ENCODE results near the gene TRIM36.
A peak's percentile ranks its signal among the peaks of the same experiment; 100 is the strongest.

The TRIM36 gene, protein sequence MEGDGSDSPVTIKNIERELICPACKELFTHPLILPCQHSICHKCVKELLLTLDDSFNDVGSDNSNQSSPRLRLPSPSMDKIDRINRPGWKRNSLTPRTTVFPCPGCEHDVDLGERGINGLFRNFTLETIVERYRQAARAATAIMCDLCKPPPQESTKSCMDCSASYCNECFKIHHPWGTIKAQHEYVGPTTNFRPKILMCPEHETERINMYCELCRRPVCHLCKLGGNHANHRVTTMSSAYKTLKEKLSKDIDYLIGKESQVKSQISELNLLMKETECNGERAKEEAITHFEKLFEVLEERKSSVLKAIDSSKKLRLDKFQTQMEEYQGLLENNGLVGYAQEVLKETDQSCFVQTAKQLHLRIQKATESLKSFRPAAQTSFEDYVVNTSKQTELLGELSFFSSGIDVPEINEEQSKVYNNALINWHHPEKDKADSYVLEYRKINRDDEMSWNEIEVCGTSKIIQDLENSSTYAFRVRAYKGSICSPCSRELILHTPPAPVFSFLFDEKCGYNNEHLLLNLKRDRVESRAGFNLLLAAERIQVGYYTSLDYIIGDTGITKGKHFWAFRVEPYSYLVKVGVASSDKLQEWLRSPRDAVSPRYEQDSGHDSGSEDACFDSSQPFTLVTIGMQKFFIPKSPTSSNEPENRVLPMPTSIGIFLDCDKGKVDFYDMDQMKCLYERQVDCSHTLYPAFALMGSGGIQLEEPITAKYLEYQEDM

DNA sequence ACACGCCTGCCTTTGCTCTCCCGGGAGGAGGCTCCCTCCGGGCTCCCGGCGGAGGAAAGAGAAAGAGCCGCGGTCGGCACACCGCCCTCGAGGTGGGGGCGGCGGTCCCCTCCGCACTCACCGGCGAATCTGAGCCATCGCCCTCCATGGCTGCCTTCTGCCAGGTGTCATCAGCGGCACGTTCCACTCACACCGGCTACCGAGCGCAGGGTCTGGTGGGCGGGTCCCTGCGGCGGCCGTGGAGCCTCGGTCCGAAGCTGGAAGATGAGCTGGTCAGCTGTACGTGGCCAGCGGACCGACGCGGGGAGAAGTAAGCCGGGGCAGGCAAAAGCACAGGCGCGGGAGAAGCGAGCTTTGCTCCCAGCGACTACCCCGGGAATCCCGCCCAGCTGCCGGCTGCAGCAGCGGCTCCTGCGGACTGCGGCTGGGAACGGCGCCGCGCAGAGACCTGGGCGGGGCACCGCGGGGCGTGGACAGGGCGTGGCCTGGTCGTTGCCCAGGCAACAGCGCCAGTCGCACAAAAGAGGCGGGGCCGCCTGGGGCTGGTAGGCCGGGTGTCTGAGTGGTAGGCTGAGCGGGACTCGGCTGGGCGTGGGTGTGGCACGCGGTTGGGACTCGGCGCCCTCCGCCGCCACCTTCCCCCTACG is at the start of gene TRIM36:
TSS of gene TRIM36 (minus strand) at position 422 of the 647 bp plus-strand sequence. CDS start at position 148, 274 bp downstream.
- DNase-seq, result peak; percentile 86

DNA sequence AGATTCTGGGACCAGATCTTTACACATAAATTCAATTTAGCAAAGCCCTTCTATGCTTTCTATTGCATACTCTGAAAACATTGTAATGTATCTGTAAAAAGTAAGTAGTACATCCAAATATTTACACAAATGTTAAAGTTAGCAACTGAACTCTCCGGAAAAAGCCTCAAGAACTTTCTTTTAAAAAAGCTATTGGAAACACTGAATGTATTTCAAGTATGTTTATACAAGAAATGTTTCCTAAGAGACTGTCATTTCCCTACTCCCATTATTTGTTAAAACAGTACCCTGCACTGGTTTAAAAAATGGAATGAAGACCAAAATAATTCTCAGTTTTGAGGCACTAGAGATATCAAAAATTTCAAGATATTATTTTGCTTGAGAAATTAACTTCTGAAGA is 44.8 kb upstream of the TRIM36 start:
- DNase-seq, result no peak

DNA sequence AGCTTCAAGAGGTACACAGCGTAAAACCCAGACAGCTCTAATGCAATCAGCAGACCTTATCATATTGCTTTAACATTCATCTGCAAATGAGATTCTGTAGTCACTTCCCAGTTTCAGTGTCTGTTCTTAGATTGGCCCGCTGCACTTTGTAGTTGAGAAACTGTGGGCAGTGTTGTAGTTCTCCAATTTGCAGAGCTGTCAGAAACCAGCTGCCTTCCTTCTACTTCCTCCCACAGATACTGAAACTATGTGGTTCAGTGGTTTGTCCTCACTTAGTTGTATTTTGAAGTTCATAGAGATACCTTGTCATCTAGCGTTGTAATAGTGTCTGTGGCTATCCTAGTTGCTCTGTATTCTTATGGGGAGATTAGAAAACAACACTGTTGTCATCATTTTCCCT is 39.6 kb upstream of the TRIM36 start:
- DNase-seq, result no peak

DNA sequence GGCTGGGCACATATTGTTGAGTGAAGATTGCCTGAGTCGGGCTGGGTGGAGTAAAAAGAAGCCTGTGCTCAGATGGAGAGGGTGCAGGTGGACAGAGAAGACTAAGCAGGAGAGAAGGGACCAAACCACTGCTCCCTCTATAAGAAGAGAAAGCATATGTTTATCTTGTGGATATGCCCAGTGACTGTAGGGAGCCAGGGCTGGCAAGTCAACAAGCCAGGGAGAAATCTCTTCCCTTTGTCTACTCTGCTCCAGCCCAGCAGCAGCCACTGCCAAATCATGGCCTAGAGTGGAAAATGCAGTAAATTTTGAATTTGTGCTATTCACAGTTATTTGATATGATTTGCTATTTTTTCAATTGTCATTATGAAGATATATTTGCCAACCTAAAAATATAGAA is 33.2 kb upstream of the TRIM36 start:
- no peak for DNase-seq

DNA sequence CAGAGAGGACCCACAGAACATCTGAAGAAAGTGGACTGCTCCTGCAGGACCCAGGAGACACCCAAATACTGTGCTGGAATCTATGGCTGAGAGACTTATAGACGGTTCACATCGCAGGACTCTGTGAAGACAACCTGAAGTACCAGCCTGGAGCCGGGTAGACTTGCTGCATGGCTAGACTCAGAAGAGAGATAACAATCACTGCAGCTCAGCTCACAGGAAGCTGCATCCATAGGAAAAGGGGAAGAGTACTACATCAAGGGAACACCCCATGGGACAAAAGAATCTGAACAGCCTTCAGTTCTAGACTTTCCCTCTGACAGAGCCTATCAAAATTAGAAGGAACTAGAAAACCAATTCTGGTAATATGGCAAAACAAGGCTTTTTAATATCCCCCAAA is 26.5 kb upstream of the TRIM36 start:
- DNase-seq, result no peak

DNA sequence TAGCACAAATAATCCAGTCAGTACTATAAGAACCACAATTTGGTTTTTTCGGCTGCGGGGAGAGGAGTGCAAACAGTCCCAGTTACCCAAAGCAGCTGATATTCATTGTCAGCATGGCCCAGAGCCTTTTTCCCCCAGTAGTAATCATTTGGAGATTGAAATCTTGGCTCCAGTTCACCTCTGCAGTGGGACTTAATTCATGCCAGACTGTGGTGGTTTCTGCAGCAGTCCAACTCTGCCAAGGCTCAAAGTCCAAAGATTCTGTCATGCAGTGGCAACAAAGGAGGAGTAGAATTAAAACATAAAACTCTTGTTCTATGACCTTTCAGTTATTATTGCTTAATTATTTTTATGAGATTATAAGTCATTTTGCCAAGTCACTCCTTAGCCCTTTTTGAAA is 25.0 kb upstream of the TRIM36 start:
- DNase-seq, result no peak

DNA sequence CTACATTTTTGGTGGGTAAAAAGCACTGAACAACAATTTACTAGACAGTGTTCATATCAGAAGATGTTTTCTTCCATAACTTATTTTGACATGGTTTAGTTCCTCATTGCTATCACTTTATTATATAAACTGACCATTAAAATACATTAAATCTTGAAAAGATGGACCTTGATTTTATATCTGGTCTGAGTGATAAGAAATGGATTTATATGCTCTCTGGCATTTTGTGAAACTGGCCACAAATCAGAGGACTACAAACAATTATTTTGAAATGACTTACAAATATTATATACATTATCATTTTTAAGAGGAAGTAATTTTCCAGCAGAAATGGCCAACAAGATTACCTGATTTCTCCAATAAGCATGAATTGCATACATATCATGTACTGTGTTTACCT is 23.6 kb upstream of the TRIM36 start:
- no peak for DNase-seq

DNA sequence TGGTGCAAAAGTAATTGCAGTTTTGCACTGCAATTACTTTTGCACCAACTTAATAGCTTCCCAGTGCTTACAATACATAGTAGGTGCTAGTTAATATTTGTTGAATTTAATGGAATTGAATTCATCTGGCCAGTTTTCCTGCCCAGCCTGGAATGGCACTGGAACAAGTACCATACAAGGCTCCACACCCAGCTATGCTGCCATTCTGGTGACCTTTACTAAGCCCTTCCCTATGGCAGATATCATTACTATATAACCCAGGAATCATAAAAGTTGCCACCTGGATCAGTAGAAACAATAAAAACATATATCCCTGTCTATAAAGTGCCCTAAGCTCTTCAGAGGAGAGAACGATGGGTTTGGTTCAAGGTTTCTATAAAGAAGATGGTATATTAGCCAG is 22.4 kb upstream of the TRIM36 start:
- no peak for DNase-seq

DNA sequence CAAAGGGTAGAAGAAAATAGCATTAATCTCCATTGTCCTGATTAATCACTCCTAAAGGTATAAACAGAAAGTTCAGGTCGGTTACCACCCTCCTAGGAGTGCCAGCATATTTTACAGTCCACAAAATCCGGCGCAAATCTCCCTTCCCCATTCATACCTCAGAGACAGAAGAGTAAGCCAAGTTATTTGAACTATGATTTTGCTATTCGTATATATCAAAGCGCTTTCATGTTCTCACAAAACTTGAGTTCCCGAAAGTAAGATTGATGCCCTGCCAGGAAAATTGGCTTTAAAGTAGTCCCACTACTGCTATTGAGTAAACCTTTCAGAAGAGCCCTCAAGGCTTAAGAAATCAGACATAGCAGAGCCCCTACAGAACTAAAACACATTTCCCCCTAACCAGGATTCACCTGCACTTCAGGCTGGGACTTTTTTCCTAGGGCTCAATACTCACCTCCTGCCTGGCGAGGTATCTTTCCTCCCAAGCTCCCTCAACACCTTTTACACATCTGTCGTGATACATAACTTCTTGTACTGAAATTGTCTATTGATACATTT is 21.8 kb upstream of the TRIM36 start:
- DNase-seq, result no peak

DNA sequence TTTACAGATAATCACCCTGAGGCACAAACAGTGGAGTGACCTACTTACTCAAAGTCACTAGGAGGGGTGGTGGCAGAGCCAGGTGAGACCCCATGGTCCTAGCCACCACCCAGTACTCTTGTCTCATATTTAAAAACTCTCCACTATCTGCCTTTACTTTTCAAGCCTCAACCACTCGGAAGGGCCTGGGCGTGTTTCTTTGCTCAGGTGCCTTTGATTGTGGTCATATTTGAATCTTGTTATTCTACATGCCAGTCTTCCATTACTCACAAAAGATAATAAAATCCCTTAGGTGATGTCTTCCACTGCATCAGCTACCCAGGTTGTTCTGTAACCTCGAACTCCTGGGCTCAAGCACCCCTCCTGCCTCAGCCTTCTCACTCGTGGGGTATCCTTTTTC is 20.7 kb upstream of the TRIM36 start:
- no peak for DNase-seq

DNA sequence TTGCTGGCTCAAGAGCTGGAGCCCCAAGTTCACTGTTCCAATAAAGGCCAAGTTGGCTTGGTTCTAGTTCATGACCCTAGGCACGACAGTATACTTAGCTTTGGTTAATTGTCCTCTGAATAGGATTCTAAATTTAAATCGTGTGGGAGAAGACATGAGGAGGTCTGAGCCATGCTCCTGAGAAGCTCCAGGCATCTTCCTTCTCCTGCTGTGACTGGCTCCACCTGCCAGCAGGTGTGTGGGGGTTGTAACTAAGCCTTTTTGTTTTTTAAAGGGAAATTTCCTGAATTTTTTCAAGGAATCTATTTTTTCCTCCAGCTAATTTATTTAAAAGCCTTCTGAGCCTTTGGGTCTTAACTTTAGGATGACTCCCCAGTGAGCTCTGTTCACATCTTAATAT is 20.2 kb upstream of the TRIM36 start:
- no peak for DNase-seq

DNA sequence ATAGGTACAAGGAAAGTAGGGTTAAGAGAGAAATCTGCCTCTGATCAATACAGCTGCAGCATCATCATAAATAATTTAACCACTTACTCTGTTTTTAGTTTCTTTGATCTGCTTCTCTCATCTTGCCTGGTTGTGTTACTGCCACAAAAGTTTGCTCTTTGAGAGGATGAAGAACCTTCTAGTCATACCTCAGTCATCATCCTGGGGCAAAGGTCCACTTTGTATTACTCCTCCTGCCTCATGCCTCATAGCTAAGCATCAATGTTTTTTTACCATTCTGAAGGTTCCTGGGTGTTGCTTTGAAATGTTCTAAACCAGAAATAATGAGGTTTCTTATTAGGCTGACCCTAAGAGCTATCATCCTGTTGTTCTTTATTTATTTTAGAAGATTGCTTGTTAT is 17.1 kb upstream of the TRIM36 start:
- DNase-seq, result no peak

DNA sequence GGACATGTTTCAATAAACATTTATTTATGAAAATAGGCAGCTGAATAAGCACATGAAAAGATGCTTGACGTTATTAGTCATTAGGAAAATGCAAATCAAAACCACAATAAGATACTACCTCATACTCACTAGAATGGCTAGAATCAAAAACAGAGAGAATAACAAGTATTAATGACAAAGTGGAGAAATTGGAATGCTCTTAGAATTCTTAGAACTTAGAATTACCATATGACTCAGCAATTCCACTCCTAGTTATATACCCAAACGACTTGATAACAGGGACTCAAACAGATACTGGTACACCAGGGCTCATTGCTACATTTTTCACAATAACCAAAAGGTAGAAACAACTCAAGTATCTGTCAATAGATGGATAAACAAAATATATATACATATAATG is 15.1 kb upstream of the TRIM36 start:
- DNase-seq, result no peak

DNA sequence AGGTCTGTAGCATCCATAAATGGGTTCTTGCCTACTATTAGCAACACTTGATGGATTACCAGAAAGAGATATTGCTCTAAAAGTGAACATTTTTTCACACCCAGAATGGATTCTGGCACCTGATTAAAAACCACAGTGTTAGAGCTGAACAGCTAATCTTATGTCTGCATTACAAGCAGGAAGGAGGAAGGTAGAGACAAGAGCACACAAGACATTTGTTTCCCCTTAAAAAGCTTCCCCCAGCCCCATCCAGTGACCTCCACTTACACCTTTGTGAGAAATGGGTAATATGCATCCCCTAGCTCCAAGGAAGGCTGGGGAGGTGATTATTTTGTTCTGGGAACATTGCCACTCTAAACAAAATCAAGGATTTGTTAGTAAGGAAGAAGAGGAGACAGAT is 12.0 kb upstream of the TRIM36 start:
- no peak for DNase-seq

DNA sequence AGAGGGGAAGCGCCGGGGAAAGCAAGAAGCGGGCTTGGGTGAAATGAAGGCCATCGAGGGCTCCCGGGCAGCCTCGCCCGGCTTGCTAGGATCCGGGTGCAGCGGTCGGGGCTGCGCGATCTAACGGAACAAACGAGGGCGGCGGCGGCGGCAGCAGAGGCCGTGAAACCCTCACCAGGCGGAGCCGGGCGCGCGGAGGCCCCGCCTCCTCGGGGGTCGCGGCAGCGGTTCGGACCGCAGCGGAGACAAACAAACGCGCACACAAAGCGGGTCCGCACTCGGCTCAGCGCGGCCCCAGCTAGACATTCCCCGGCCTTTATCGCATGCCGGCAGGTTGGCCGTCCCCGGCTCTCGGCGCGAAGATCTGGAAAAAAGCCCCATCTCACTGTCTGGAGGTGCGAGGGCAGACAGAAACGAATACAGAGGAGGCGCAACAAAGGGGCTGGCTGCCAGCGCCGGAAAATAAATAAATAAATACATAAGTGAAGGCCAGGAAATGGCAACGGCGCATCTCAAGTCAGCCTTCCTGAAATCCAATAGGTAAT is 10.5 kb upstream of the TRIM36 start:
- peak; percentile 76 for DNase-seq

DNA sequence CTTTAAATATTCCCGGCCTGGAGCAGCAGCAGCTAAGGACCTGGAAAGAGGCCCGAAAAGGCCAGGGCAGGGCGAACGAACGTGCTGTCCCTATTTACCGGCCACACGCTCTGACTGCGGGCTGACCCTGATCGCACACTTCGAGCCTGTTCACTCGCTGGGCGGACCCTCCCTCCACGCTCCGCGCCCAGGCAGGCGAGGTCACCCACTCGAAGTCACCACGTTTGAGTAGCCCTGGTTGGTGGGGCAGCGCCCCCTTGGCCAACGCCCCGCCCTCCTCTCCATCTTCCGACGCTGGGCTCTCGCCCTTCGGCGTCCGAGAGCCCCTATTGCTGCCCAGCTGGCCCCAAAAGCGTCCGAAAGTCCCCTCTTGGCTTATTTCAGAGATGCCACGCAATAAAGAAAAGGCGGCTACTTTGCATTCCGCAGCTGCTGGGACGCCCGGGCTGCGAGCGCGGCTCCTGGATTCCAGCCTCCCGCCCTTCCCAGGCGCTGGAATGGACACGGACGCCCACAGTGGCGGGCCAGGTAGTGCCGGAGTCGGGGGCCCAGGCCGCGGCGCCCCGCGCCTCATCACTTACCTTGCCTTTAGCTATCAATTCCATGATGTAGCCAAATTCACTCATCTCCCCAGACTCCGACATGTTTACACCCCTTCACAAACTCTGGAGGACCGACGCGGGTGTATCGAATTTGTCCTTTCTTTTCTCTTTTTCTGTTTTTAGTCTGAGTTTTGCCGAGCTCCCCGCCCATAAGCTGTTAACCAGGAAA is 9.9 kb upstream of the TRIM36 start:
- DNase-seq, result peak; percentile 63

DNA sequence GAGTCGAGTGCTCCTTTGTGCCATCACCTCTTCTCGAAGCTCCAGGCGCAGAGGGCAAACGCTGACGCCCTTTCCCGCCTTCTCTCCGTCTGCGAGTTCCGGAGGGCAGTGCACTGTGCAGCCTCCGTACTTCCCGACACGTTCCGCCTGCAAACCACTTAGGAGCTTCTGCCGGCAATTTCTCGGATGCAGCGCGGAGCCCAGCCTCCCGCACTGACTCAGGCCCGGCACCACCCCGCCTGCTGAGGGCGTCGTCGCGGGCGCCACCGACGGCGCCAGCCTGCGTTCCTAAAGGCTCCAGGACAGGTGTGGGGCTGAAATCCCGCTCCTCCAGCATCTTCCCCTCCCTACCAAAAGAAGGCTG is 9.3 kb upstream of the TRIM36 start:
- peak; percentile 59 for DNase-seq

DNA sequence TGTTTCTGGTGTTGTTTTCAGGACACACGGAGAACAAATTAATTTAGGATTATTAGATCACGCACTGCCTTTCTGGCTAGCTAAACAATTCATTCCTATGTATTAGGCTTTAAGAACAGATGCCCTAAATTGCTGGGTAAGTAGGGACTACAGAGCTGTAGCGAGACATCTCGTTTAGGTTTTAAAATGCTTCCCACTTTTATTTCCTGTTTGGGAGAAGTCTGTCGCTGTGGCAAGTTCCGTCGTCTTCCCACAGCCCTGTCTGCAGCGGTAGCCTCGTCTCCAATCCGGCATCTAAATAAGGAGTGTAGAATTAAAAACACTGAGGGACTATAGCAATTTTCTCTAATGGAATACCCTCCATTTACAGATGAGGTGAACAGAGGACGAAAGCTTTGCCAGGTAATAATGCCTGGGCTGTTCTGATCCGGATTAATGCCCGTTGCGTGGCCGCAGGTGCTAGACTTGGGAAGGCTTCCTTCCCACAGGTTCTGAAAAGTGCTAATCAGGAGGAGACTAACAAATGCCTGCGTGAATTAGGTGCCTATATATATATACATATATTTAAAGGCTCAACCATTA is 1.3 kb upstream of the TRIM36 start:
- no peak for DNase-seq

DNA sequence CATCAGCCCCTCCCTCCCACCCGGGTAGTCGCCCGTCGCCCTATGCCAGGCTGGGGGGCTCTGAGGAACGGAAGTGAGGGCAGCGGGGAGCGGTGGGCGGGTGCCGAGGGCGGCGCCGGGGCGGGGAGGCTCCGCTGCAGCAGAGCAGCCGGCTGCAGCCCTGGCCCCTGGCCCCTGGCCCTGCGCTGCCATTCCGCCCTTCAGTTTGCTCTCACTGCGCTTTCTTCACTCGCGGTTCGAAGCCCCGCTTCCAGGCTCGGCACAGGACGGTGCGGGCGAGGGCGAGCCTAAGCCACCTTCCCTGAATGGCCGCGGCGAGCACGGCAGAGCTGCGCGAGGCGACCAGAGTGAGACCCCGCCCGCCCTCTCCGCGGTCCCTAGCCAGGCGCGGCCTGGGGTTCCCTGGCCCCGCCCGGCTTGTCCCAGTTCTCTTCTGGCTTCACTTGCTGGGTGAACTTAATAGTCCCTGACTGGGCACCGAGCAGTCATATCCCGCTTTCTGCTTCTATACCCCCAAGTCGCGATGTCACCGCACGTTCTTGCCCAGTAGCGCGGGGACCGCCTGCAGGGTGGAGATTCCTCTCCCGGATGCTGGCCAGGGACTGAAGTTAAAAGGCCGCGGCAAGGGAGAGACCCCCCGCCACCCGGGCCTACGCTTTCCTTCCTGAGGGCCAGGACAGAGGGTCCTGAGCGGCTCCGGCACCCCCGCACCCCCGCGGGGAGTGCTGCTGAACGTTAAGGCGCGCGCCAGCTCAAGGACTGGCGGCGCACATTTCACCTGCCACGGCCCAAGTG is 623 bp upstream of the TRIM36 start:
- peak; percentile 80 for DNase-seq

DNA sequence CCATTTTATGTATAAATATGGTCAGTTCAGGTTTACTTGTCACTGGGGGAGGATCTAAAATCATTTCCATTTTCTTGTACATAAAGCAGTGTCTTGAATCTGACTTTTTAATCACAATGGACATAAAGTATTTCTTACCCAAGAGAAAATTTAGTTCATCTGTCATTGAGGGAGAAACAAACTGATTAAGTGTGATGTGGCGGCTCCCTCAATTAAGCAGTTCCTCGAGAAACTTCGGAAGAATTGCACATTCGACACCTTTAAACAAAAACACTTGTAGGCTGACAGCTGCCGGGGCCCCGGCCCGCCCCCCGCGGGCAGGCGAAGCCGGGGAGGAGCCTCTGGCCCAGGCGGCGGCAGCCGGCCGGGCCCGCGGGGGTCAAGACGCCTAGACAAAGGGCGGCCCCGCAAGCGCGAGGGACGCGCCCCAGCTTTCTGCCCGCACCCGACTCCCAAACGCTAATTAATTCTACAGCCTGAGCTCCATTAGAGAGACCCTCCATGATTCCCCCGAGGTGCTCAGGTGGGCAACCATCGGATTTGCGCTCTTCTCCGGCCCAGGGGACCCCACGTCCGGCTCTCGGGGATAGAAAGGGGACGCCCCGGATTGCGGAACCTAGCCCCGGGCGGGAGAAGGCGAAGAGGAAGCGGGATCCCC is 750 bp downstream of the TRIM36 start:
- no peak for DNase-seq
